Measurements from ENCODE around the gene SVIL. TPM values are rescaled to one million over a fixed set of nuclear protein-coding genes. Genes with fewer than 3 reads are reported as not detected.
"Not testable (repeated sequence)": the region's sequence is repeated elsewhere in the genome, so short reads cannot be mapped to it uniquely, and the experiment has no call there.

SVIL gene
- total RNA-seq, 2 experiments from 2014 or later: 0.47 to 1.5 TPM

DNA sequence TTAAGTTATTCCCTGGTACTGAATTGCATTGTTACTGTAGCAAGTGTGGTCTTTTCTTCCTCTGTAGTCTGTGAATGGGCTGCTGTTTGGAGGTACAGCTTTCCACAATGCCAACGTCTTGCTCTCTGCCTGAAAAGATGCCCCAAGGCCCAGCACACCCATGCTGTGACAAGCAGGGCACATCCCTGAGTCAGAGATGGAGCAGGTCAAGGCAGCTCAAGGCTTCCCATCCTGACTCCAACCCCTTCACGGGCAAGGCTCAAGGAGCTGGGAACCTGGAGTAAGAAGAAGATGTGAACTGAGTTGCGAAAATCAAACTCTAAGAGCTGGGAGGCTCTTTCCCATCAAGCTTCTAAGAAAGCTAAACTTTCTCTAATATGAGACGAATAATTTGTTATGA lies 27.2 kb downstream of the SVIL start:
- BruUV-seq (replicated peaks): no TSS peak
- CTCF ChIA-PET (ENCODE audit: unreplicated experiment): no interaction called here

GRCh38 chr10:29606693-29607092 lies 28.1 kb downstream of the SVIL start:
- H3K27ac ChIP-seq (ENCODE audit: low read depth, low read length, poor library complexity, severe bottlenecking); BruUV-seq (replicated peaks); H4K20me1 ChIP-seq (ENCODE audit: insufficient read depth, low read length); H3K9me3 ChIP-seq (ENCODE audit: low read length); DNase-seq (ENCODE audit: low spot score); H3K4me2 ChIP-seq (ENCODE audit: low read length); intact Hi-C loops (cut with micrococcal nuclease; ENCODE audit: unreplicated experiment); H3K4me1 ChIP-seq (ENCODE audit: insufficient read depth, low read length, poor library complexity, severe bottlenecking); CTCF ChIA-PET (ENCODE audit: unreplicated experiment); H3K4me3 ChIP-seq (ENCODE audit: low read depth, low read length, poor library complexity, severe bottlenecking); H3K9me2 ChIP-seq (ENCODE audit: insufficient read depth, low read length); H3K36me3 ChIP-seq (ENCODE audit: insufficient read depth, low read length); H3K79me2 ChIP-seq (ENCODE audit: insufficient read depth, low read depth, low read length); H2AFZ ChIP-seq (ENCODE audit: low read length); POLR2A ChIA-PET: not testable (repeated sequence)

More for the DNA sequence above, 27.2 kb downstream of the SVIL start:
- H3K79me2 ChIP-seq (ENCODE audit: insufficient read depth, low read depth, low read length): no peaks in the 10 kb centered on the region
- H3K9me3 ChIP-seq (ENCODE audit: low read length): no peaks in the 10 kb centered on the region
- intact Hi-C loops (cut with micrococcal nuclease; ENCODE audit: unreplicated experiment): no loop called here
- H3K36me3 ChIP-seq (ENCODE audit: insufficient read depth, low read length): no peaks in the 10 kb centered on the region
- POLR2A ChIA-PET: no interaction called here
- no peak overlapping the region for H3K4me2 ChIP-seq (ENCODE audit: low read length)
- no peak for DNase-seq (ENCODE audit: low spot score)
- TF ChIP-seq, protein P1, sequence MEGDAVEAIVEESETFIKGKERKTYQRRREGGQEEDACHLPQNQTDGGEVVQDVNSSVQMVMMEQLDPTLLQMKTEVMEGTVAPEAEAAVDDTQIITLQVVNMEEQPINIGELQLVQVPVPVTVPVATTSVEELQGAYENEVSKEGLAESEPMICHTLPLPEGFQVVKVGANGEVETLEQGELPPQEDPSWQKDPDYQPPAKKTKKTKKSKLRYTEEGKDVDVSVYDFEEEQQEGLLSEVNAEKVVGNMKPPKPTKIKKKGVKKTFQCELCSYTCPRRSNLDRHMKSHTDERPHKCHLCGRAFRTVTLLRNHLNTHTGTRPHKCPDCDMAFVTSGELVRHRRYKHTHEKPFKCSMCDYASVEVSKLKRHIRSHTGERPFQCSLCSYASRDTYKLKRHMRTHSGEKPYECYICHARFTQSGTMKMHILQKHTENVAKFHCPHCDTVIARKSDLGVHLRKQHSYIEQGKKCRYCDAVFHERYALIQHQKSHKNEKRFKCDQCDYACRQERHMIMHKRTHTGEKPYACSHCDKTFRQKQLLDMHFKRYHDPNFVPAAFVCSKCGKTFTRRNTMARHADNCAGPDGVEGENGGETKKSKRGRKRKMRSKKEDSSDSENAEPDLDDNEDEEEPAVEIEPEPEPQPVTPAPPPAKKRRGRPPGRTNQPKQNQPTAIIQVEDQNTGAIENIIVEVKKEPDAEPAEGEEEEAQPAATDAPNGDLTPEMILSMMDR (conservative IDR thresholded peaks at IDR 0.05; ENCODE audit: low read length): no peak
- no peak for TF ChIP-seq EZH2phosphoT487 (IDR thresholded peaks at IDR 0.05; ENCODE audit: borderline replicate concordance, low read depth, low read length)
- no peaks in the 10 kb centered on the region for H3K4me1 ChIP-seq (ENCODE audit: insufficient read depth, low read length, poor library complexity, severe bottlenecking)
- H4K20me1 ChIP-seq (ENCODE audit: insufficient read depth, low read length): no peaks in the 10 kb centered on the region
- H2AFZ ChIP-seq (ENCODE audit: low read length): no peak overlapping the region
- no peaks in the 10 kb centered on the region for H3K9me2 ChIP-seq (ENCODE audit: insufficient read depth, low read length)
- no peak overlapping the region for H3K27ac ChIP-seq (ENCODE audit: low read depth, low read length, poor library complexity, severe bottlenecking)
- H3K4me3 ChIP-seq (ENCODE audit: low read depth, low read length, poor library complexity, severe bottlenecking): no peak overlapping the region

- Histone ChIP-seq H4K20me1 (ENCODE audit: insufficient read depth, low read length) (no peaks in the 10 kb centered on the region), H2AFZ (ENCODE audit: low read length) (no peak overlapping the region), H3K9me3 (ENCODE audit: low read length) (no peaks in the 10 kb centered on the region), H3K4me1 (ENCODE audit: insufficient read depth, low read length, poor library complexity, severe bottlenecking) (no peaks in the 10 kb centered on the region), H3K27ac (ENCODE audit: low read depth, low read length, poor library complexity, severe bottlenecking) (no peak overlapping the region), H3K4me2 (ENCODE audit: low read length) (no peak overlapping the region), H3K36me3 (ENCODE audit: insufficient read depth, low read length) (no peaks in the 10 kb centered on the region), H3K79me2 (ENCODE audit: insufficient read depth, low read depth, low read length) (no peaks in the 10 kb centered on the region), H3K9me2 (ENCODE audit: insufficient read depth, low read length) (no peaks in the 10 kb centered on the region), H3K4me3 (ENCODE audit: low read depth, low read length, poor library complexity, severe bottlenecking) (no peak overlapping the region)
- ChIA-PET CTCF (ENCODE audit: unreplicated experiment) (no interaction called here), POLR2A (interaction anchor here (0.7 kb wide), 1 partner anchor 10 kb away, joined by 4 read pairs; no protein-coding TSS in a partner anchor)
- TF ChIP-seq EZH2phosphoT487 (IDR thresholded peaks at IDR 0.05; ENCODE audit: borderline replicate concordance, low read depth, low read length): no peak
- TF ChIP-seq, protein P1 (conservative IDR thresholded peaks at IDR 0.05; ENCODE audit: low read length): no peak
- no TSS peak for BruUV-seq (replicated peaks)
- DNase-seq (ENCODE audit: low spot score): no peak
- intact Hi-C loops (cut with micrococcal nuclease; ENCODE audit: unreplicated experiment): no loop called here
These were observed 30.4 kb downstream of the SVIL start for GRCh38 chr10:29604291-29604825.
